ENCODE results near the gene RPL26.
"Not testable (repeated sequence)": the region's sequence is repeated elsewhere in the genome, so short reads cannot be mapped to it uniquely, and the experiment has no call there.

RPL26 gene

GRCh38 chr17:8398980-8399379 lies 16.0 kb upstream of the RPL26 start:
- no peak for DNase-seq (ENCODE audit: low read depth)
- no peak overlapping the region for H3K4me3 ChIP-seq (ENCODE audit: low read depth, low read length)
- TF ChIP-seq CTCF (IDR thresholded peaks at IDR 0.05; ENCODE audit: low read depth, low read length, missing control alignments), result no peak

GRCh38 chr17:8397636-8398035 lies 14.6 kb upstream of the RPL26 start, which contains the start of gene RNF222:
Gene RNF222 (minus strand): TSS chr17:8397827. CDS start chr17:8393461, 4,366 bp downstream.
- H3K4me3 ChIP-seq (ENCODE audit: low read depth, low read length), result no peak within 1 kb of the TSS
- no peak for TF ChIP-seq CTCF (IDR thresholded peaks at IDR 0.05; ENCODE audit: low read depth, low read length, missing control alignments)
- no peak for DNase-seq (ENCODE audit: low read depth)

- H3K4me3 ChIP-seq (ENCODE audit: low read depth, low read length); DNase-seq (ENCODE audit: low read depth): not testable (repeated sequence)
Observed at GRCh38 chr17:8394497-8394896, 11.5 kb upstream of the RPL26 start.

GRCh38 chr17:8393470-8394231 lies 10.7 kb upstream of the RPL26 start:
- no peak overlapping the region for H3K4me3 ChIP-seq (ENCODE audit: low read depth, low read length)
- no peak for TF ChIP-seq CTCF (IDR thresholded peaks at IDR 0.05; ENCODE audit: low read depth, low read length, missing control alignments)
- DNase-seq (ENCODE audit: low read depth), result no peak

GRCh38 chr17:8392674-8393469 lies 9.9 kb upstream of the RPL26 start:
- no peak for DNase-seq (ENCODE audit: low read depth)
- TF ChIP-seq CTCF (IDR thresholded peaks at IDR 0.05; ENCODE audit: low read depth, low read length, missing control alignments), result no peak
- no peak overlapping the region for H3K4me3 ChIP-seq (ENCODE audit: low read depth, low read length)

GRCh38 chr17:8392274-8392673 lies 9.3 kb upstream of the RPL26 start:
- H3K4me3 ChIP-seq (ENCODE audit: low read depth, low read length), result no peak overlapping the region
- no peak for TF ChIP-seq CTCF (IDR thresholded peaks at IDR 0.05; ENCODE audit: low read depth, low read length, missing control alignments)

GRCh38 chr17:8391711-8392110 lies 8.7 kb upstream of the RPL26 start:
- no peak for DNase-seq (ENCODE audit: low read depth)
- TF ChIP-seq CTCF (IDR thresholded peaks at IDR 0.05; ENCODE audit: low read depth, low read length, missing control alignments), result no peak
- no peak overlapping the region for H3K4me3 ChIP-seq (ENCODE audit: low read depth, low read length)

More at GRCh38 chr17:8392274-8392673, 9.3 kb upstream of the RPL26 start:
- no peak for DNase-seq (ENCODE audit: low read depth)
